Glomerular visceral epithelial cell (primary cell): Measurements from ENCODE around the gene AMDHD2.
A peak's percentile ranks its signal among the peaks of the same experiment; 100 is the strongest.

Source experiments
- DNase-seq: peaks from one replicate; pipeline ENCODE4 v3.0.0-alpha.2; 2016; ENCODE audit errors: extremely low spot score

The AMDHD2 gene

DNA sequence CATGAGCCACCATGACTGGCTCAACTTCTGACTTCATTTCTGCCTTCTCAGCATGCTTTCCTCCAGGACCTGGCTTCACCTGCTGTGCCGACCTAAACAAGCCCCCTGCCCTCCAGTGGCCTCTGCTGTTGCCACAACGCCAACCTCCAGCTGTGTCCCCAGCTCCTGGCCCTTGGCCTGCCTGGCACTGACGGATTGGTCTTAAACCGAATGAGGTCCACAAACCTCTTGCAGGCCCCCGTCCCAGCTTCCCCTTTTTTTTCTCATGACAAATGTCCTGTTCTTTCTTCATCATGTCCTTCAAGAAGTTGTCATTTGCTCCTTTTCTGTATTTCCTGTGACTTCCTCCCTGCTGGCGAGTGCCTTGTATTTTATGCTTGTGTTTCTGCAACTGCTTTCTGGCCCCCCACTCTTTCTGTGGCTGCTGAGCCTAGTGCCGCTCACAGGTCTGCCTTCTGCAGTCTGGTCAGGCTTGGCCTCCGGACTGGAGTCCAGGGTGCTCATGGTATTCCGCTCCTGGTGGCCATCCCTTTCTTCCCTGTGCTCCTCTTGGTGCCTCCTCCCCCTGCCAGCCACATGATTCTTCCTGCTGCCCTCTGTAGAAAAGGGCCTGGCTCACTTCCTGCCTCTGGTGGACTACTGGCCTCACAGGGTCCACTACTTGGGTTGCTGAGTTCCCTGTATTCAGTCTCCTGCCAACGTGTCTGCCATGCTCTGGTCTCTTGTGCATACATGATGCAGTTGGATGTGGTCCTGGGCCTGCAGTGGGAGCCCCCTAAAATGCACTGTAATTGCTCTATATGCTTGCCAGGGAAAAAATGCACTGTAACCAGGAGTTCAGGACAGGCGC lies 3.6 kb upstream of the AMDHD2 start:
- peak; percentile 38 for DNase-seq

DNA sequence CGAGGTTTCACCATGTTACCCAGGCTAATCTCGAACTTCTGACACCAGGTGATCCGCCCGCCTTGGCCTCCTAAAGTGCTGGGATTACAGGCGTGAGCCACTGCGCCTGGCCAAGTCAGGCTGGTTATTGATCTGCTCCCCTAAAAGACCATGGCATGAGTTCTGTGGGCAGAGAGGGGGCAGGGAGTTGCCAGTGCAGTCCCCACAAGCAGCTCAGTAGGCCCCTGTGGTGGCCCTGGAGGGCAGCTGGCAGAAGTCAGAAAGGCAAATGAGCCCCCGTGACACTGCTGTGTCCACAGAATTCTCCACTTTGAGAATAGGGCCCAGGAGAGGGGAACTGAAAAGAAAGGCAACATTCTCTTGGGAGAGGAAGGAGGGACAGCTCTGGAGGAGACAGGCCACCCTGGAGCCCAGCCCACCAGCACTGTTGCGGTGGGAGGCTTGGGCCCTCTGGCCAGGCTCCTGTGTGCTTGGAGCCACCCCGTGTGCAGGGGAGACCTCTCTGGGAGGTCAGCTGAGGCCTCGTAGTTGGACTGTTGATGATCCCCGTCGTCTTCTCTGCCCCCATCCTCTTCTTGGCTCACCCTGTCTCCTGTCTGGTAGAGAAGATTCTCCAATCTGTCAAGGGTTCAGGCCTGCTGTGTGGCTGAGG lies 2.1 kb upstream of the AMDHD2 start:
- DNase-seq, result no peak

DNA sequence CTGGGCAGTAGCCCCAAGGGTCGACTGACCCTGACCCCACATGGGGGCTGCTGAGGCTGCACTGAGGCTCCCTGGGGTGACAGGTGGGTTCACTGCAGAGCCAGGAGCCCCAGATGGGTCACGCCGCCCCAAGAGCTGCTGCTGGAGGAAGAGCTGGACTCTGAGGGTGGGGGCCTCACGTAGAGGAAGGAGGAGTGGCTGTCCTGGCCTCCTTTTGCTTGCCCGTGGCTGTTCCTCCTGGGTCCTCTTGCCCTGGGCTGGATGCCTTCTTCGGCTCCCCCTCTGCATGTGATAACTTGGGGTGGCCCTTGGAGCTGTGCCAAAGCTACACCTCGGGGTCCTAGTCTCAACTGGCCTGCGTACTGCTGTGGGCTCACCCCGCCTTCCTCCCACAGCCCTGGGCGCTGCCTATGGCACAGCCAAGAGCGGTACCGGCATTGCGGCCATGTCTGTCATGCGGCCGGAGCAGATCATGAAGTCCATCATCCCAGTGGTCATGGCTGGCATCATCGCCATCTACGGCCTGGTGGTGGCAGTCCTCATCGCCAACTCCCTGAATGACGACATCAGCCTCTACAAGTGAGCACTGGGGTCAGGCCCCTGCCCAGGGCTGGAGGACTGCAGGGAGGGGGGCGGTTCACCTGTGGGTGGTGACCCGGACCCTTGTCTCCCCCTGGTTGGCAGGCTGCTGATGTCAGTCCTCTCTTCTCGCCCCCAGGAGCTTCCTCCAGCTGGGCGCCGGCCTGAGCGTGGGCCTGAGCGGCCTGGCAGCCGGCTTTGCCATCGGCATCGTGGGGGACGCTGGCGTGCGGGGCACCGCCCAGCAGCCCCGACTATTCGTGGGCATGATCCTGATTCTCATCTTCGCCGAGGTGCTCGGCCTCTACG lies 1.1 kb upstream of the AMDHD2 start:
- DNase-seq, result no peak

DNA sequence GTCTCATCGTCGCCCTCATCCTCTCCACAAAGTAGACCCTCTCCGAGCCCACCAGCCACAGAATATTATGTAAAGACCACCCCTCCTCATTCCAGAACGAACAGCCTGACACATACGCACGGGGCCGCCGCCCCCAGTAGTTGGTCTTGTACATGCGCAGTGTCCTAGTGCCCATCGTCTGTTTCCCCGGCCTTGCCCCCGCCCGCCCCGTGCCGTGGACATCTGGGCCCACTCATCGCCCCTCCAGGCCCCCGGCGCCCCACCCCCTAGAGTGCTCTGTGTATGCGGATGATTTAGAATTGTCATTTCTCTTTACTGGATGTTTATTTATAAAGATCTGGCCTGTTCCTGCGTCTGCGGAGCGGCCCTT lies 475 bp upstream of the AMDHD2 start:
- DNase-seq, result no peak

DNA sequence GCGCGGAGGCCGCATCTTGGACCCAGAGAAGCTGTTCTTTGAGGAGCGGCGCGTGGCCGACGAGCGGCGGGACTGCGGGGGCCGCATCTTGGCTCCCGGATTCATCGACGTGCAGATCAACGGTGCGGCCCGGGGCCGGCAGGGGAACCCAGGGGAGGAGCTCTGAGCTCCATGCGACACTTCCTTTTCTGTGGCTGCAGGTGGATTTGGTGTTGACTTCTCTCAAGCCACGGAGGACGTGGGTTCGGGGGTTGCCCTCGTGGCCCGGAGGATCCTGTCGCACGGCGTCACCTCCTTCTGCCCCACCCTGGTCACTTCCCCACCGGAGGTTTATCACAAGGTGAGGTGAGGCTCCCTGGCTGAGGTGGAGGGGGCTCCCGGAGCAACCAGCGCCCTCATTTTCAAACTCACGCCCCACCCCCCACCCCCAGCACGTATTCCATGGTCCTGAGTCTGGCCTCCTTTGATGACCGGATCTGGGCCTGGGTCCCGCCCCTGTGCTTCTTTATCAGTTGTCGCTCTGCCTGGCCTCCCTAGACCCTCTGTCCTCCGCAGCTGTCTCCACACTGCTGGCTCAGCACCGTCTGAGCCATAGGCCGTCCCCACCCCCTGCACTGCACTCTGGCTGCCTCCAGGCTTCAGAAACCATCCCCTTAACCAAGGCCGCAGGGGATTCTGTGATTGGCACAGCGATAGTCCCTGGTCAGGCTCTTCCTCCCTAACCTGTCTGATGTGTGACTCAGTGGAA lies 787 bp downstream of the AMDHD2 start:
- DNase-seq, result peak; percentile 76

DNA sequence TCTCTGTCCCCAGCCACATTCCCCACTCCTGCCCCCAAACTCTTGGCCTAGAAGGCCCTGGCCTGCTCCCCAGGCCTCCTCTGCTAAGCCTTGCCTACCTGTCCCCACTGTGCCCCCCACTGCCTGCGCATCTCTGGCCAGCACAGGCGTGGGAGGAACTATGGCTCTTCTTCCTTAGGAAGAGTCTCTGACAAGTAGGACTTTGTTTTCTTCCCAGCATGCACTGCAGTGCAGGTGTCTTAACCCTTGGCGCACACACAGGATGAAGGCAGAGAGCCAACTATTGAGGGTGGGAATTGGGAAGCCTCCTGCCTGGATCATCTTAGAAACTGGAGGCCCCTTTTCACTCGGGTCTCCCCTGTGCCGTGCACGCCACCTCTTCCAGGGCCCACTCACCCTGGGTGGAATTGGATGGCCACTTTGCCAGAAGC lies 3.6 kb downstream of the AMDHD2 start:
- DNase-seq, result no peak

DNA sequence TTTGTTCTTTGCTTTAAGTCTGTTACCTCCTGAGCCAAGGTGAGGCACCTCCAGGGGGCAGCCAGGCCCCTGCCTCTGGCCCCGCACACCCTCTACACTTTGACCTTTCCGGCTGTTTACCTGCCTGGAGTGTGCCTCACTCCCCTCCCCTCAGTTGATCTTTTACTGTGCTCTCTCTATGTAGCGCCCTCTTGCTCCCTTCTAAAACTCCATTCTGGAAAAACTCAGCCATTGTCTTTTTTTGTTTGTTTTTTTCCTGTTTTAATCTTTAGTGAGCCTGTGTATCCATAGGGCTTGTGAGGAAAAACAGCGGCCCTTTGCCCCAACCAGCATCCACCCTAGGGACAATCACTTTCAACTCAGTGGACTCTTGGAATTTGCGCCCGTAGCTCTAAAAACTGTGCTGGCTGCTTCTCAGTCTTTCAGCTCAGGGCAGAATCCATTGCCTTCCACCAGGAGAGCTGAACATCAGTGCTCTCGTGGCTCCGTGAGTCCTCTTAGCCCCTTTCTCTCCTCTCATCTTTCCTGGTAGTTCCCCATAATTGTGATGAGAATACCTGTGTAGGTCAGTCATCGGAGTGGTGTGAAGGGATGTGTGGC lies 4.3 kb downstream of the AMDHD2 start:
- no peak for DNase-seq

DNA sequence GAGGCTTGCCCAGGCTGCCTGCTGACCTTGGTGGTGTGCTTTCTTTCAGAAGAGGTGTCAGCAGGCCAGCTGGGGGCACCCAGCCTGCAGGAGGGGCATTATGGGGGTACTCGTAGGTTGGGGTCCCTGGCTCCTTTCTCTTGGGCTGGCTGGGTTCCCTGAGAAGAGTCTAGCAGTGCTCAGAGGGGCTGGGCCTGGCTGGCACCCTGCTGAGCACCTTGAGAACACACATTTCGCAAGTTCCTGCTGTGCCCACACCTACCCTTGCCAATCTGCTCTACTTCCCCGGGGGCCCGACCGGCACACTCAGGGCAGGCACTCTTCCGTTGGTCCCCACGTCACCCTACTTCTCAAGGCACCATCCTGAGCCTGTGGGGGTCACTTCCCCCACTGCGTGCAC lies 6.0 kb downstream of the AMDHD2 start:
- DNase-seq, result no peak

DNA sequence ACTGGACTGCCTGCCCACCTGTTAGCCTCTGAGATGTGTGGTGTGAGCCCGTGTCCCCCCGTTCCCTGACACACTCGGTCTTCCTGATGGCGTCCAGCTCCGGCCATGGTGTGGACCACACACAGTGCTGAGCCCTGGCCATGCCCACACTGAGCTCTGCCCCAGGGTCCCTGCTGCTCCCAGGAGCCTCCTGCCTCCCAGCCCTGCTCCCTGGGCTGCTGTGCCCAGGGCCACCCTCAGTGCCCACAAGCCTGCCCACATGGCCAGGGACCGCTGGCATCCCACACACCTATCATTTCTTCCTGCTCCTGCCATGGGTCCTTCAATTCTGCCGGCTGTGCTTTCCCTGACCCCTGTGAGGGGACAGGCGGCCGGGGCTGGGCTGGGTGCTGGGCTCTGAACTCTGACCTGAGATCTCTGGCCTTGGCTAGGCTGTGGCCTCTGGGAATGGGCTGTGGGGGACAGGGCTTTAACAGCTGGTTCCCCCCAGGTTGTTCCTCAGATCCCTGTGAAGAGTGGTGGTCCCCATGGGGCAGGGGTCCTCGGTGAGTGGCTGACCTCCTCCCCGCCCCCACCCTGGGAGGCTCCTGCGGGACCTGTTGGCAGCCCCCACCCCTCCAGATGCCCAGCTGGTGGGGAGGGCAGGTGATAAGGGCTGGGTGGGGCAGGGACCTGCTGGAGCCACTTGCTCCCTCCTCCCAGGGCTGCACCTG lies 7.1 kb downstream of the AMDHD2 start:
- no peak for DNase-seq

DNA sequence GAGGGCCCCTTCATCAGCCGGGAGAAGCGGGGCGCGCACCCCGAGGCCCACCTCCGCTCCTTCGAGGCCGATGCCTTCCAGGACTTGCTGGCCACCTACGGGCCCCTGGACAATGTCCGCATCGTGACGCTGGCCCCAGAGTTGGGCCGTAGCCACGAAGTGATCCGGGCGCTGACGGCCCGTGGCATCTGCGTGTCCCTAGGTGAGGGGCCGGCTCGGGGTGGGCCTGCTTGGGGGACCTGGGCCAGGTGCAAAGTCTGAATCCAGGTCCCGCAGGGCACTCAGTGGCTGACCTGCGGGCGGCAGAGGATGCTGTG lies 7.6 kb downstream of the AMDHD2 start:
- no peak for DNase-seq

DNA sequence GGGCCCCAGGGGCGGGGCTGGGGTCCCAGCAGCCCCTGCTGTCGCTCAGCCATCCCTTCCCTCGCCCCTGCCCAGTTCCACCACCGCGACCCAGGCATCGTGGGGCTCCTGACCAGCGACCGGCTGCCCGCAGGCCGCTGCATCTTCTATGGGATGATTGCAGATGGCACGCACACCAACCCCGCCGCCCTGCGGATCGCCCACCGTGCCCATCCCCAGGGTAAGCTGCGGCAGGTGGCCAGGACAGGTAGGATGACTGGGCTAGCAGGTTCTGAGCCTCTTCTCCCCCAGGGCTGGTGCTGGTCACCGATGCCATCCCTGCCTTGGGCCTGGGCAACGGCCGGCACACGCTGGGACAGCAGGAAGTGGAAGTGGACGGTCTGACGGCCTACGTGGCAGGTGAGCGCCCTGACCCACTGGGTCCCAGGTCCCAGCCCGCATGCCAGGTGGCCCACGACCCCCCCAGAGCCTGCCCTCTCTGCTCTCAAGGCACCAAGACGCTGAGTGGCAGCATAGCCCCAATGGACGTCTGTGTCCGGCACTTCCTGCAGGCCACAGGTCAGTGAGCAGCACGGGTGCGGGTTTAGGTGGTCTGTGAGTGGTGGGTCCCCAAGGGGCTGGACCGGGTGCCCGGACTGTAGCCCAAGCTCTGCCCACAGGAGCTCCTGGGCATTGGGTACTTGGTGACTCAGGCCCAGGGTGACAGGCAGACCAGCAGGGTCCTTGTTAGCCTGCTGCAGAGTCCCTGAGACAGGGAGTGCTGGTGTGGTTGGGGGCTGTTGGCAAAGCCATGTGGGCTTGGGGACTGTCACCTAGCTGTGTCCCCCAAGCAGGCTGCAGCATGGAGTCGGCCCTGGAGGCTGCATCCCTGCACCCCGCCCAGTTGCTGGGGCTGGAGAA lies 8.2 kb downstream of the AMDHD2 start:
- no peak for DNase-seq

DNA sequence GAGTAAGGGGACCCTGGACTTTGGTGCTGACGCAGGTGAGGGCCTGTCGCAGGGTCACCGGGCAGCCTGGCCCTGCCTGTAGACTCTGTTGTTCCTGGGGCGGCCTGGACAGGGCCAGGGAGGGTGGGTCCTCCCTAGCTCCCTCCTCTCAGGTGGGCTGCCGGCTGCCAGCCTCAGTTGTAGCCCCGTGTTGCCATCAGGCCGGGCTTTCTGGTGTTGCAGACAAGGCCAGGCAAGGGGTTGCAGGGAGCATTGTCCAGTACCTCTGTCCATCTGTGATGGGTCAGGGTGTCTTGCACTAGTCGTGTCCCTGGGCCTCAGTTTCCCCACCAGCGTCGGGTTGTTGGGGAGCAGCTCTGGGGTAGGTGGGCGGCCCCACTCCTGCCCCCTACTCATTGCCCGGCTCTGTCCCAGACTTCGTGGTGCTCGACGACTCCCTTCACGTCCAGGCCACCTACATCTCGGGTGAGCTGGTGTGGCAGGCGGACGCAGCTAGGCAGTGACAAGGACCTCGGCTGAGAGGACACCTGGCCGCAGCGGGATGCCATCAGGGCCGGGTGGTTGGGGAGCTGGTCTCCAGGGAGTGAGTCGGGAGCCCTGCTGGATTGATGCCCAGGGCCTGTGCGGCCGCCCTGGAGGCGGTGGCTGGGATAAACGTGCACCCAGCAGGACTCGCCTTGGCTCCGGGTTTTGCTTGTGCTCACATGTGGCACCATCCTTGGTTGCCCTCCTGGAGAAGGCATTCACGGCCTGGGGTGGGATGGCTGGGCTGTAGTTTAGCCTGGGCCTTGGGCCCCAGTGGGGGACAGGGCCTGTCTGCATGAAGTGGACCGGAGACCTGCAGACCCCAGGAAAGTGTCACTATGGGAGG lies 9.1 kb downstream of the AMDHD2 start:
- DNase-seq, result no peak

DNA sequence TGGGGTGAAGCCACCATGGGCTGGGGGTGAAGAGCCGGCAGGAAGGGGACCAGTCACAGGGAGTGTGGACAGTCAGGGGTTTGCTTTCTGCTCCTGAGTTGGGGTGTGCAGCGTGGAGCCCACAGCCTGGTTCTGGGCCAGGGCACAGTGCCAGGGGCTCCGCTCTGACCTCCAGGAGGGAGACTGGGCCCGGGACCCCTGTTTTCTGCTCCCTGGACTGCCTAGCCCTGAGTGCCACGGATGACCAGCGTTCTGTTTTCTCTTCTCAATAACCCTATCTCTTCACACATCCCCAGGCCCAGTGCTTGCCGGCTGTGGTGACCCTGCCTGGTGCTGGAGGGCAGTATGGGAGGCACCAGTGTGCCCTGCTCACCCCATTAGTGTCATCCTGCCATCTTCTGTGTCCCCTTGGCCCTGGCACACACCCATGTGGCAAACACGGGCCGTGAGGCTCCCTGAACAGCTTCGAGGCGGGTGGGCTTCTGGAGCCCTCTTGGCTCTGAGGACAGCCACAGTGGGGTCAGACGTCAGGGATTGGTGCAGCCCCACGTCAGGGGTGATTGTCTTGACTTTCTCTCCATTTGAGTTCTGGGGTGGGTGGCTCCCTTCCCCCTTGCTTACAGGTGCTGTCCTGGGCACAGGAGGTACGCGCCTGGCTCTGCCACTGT lies 9.9 kb downstream of the AMDHD2 start:
- no peak for DNase-seq

DNA sequence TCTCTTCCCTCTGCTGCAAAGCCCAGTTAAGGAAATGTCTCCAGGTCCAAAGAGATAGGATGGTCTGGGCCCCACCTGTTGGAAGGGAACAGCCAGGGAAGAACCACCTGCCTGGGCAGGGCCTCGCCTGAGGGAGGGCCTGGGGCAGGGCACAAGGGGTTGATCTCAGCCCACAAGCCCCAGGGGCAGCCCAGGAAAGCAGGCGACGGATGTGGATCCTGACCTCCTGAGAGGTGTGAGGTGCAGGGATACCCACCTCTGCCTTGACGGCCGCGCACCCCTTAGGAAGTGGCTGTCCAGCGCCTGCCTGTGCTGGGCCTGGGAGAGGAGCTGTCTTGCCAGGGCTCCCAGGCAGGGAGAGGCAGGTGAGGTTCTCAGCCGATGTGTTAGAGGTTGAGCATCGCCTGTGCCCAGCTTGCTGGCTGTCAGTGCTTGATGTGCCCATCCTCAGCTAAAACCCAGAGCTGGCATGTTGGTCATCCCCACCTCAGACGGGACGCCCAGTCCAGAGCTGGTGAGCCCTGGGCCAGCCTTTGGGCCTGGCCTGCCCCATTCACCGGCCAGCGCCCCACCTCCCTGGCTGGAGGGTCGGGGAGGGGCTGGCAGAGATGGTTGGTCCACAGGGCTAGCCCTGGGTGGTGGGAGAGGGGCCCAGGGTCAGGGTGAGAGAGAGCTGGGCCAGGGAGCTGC lies 10.6 kb downstream of the AMDHD2 start:
- no peak for DNase-seq

DNA sequence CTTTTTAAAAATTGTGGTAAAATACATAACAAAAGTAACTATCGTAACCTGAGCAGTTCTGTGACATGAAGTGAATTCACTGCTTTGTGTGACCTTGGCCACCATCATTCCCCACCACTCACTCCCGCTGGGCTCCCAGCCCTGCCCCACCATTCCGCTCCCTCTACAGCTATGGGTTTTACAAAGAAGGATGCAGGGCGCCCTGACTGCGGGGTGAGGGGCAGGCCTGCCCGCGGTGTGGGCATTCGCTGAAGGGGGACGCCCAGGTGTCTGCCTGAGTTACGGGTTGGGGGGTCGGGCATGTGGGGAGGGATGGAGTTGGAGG lies 11.2 kb downstream of the AMDHD2 start, which contains the start of gene CEMP1:
TSS of gene CEMP1 (minus strand) at position 38 of the 325 bp plus-strand sequence. CDS start 335 bp downstream, outside the sequence.
- no peak for DNase-seq

DNA sequence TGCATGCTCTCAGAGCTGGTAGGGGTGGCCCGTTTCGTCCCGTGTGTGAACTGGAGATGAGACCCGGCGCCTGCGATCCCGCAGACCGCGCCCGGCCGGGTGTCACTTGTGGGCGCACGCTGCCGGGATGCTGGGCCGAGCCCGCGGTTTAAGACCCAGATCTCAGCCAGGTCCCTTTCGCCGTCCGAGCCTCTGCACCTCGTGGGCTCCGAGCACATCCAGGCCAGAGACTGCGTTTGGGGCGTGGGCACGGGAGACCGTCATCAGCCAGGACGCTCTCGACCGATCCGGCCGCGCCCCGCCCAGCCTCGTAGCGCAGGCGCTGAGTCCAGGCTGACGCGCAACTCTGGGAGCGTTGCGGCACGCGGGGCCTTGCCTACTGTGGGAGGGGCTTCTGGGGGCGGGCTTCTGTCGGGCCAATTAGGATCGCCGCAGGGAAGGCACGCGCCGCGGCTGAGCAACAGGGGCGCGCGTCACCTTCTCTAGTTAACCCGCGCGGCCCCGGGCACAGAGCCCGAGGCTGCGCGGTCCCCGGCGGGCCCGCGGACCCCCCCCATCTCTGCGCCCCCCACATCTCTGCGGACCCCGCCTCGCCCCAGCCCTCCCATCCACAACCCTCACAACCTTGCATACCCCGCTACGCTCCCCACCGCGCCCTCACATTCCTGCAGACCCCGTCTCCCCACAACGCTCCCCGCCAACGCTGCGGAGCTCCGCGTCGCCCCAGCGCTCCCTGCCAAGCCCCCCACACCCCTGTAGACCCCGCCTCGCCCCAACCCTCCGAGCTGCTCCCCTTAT lies 11.7 kb downstream of the AMDHD2 start:
- peak; percentile 96 for DNase-seq
